GM19397 (cell line): Measurements from ENCODE around the gene HIGD2A.
"Not testable (repeated sequence)": the region's sequence is repeated elsewhere in the genome, so short reads cannot be mapped to it uniquely, and the experiment has no call there.

Experiments used
- ATAC-seq: cut with Tn5 transposase; IDR thresholded peaks from one replicate; pipeline ENCODE4 v1.9.1; 2021; ENCODE audit warnings: mild to moderate bottlenecking, moderate library complexity; ENCODE audit not compliant: unreplicated experiment

HIGD2A gene

GRCh38 chr5:176394096-176394495 is 5.5 kb downstream of the HIGD2A start:
- ATAC-seq, result no peak

- no peak for ATAC-seq
Observed at GRCh38 chr5:176394881-176395675, 6.5 kb downstream of the HIGD2A start.

GRCh38 chr5:176396330-176396729 is 7.8 kb downstream of the HIGD2A start:
- ATAC-seq, result no peak

GRCh38 chr5:176397736-176398420 is 9.3 kb downstream of the HIGD2A start:
- ATAC-seq, result no peak

- ATAC-seq, result no peak
Observed at GRCh38 chr5:176400382-176401156, 12.0 kb downstream of the HIGD2A start.

GRCh38 chr5:176401281-176402205 is 13.0 kb downstream of the HIGD2A start:
- no peak for ATAC-seq

GRCh38 chr5:176405656-176406435 is 17.3 kb downstream of the HIGD2A start:
- no peak for ATAC-seq

GRCh38 chr5:176406436-176407052 is 18.0 kb downstream of the HIGD2A start:
- no peak for ATAC-seq

GRCh38 chr5:176407456-176408251 is 19.1 kb downstream of the HIGD2A start:
- no peak for ATAC-seq

- ATAC-seq, result not testable (repeated sequence)
Observed at GRCh38 chr5:176408252-176408573, 19.7 kb downstream of the HIGD2A start.

GRCh38 chr5:176408590-176408989 is 20.0 kb downstream of the HIGD2A start:
- ATAC-seq, result no peak

- ATAC-seq, result no peak
Observed at GRCh38 chr5:176409765-176410164, 21.2 kb downstream of the HIGD2A start.

GRCh38 chr5:176410486-176411180 is 22.1 kb downstream of the HIGD2A start:
- no peak for ATAC-seq

GRCh38 chr5:176412517-176413254 is 24.1 kb downstream of the HIGD2A start:
- no peak for ATAC-seq

GRCh38 chr5:176413255-176413565 is 24.7 kb downstream of the HIGD2A start:
- no peak for ATAC-seq

- ATAC-seq, result no peak
Observed at GRCh38 chr5:176413709-176414191, 25.2 kb downstream of the HIGD2A start.

- ATAC-seq, result no peak
Observed at GRCh38 chr5:176414704-176415103, 26.2 kb downstream of the HIGD2A start.
